ENCODE measurements around the gene EFNA5.

Gene EFNA5

GRCh38 chr5:107564931-107565372 lies 105.8 kb downstream of the EFNA5 start:
- no peaks in the 10 kb centered on the region; the same call in 1 of the 2 replicates for H3K9me3 ChIP-seq (ENCODE audit: control insufficient read depth, insufficient read depth, low read depth, low read length)
- CTCF ChIA-PET: no interaction called here
- H3K4me1 ChIP-seq (ENCODE audit: control insufficient read depth, insufficient read depth, low read length): peaks cover 45% of the 10 kb centered on the region
- TF ChIP-seq ZIC2 (tag by site-specific recombination; IDR thresholded peaks at IDR 0.05): no peak
- no peak for TF ChIP-seq ZNF624 (tag by site-specific recombination; IDR thresholded peaks at IDR 0.05)
- TF ChIP-seq ZNF792 (tag by site-specific recombination; IDR thresholded peaks at IDR 0.05): no peak
- no peak for TF ChIP-seq ZFP69B (tag by site-specific recombination; IDR thresholded peaks at IDR 0.05)
- peak; percentile 28; the same call in 1 of the 2 replicates for TF ChIP-seq ZBTB17 (tag by site-specific recombination; IDR thresholded peaks at IDR 0.05)
- no peak for TF ChIP-seq ZBTB49 (tag by site-specific recombination; IDR thresholded peaks at IDR 0.05; ENCODE audit: low read depth)
- TF ChIP-seq ZNF660 (tag by site-specific recombination; IDR thresholded peaks at IDR 0.05): no peak
- TF ChIP-seq OSR2 (tag by site-specific recombination; IDR thresholded peaks at IDR 0.05): peak; percentile 47
- TF ChIP-seq, protein P1, sequence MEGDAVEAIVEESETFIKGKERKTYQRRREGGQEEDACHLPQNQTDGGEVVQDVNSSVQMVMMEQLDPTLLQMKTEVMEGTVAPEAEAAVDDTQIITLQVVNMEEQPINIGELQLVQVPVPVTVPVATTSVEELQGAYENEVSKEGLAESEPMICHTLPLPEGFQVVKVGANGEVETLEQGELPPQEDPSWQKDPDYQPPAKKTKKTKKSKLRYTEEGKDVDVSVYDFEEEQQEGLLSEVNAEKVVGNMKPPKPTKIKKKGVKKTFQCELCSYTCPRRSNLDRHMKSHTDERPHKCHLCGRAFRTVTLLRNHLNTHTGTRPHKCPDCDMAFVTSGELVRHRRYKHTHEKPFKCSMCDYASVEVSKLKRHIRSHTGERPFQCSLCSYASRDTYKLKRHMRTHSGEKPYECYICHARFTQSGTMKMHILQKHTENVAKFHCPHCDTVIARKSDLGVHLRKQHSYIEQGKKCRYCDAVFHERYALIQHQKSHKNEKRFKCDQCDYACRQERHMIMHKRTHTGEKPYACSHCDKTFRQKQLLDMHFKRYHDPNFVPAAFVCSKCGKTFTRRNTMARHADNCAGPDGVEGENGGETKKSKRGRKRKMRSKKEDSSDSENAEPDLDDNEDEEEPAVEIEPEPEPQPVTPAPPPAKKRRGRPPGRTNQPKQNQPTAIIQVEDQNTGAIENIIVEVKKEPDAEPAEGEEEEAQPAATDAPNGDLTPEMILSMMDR (tag by site-specific recombination; IDR thresholded peaks at IDR 0.05): no peak
- TF ChIP-seq ZNF221 (tag by site-specific recombination; IDR thresholded peaks at IDR 0.05; ENCODE audit: borderline replicate concordance): no peak
- TF ChIP-seq, protein P2, sequence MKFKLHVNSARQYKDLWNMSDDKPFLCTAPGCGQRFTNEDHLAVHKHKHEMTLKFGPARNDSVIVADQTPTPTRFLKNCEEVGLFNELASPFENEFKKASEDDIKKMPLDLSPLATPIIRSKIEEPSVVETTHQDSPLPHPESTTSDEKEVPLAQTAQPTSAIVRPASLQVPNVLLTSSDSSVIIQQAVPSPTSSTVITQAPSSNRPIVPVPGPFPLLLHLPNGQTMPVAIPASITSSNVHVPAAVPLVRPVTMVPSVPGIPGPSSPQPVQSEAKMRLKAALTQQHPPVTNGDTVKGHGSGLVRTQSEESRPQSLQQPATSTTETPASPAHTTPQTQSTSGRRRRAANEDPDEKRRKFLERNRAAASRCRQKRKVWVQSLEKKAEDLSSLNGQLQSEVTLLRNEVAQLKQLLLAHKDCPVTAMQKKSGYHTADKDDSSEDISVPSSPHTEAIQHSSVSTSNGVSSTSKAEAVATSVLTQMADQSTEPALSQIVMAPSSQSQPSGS (tag by site-specific recombination; IDR thresholded peaks at IDR 0.05; ENCODE audit: low read depth): no peak
- TF ChIP-seq HOXA7 (CRISPR knock-in tag; IDR thresholded peaks at IDR 0.05; ENCODE audit: borderline replicate concordance): no peak
- peak; percentile 71 for TF ChIP-seq IKZF3 (tag by site-specific recombination; IDR thresholded peaks at IDR 0.05)
- TF ChIP-seq, protein P3, sequence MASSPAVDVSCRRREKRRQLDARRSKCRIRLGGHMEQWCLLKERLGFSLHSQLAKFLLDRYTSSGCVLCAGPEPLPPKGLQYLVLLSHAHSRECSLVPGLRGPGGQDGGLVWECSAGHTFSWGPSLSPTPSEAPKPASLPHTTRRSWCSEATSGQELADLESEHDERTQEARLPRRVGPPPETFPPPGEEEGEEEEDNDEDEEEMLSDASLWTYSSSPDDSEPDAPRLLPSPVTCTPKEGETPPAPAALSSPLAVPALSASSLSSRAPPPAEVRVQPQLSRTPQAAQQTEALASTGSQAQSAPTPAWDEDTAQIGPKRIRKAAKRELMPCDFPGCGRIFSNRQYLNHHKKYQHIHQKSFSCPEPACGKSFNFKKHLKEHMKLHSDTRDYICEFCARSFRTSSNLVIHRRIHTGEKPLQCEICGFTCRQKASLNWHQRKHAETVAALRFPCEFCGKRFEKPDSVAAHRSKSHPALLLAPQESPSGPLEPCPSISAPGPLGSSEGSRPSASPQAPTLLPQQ (tag by site-specific recombination; IDR thresholded peaks at IDR 0.05): no peak
- TF ChIP-seq ZSCAN4 (tag by site-specific recombination; IDR thresholded peaks at IDR 0.05): no peak
- TF ChIP-seq ZNF354C (tag by site-specific recombination; IDR thresholded peaks at IDR 0.05; ENCODE audit: borderline replicate concordance, low read depth): no peak
- TF ChIP-seq ZNF10 (tag by site-specific recombination; IDR thresholded peaks at IDR 0.05): 0 out of 2 replicates have a peak, but pooled peaks have one; percentile 16
- TF ChIP-seq ZNF114 (tag by site-specific recombination; IDR thresholded peaks at IDR 0.05): no peak
- TF ChIP-seq GLI2 (tag by site-specific recombination; IDR thresholded peaks at IDR 0.05; ENCODE audit: borderline replicate concordance, low read depth): 0 out of 2 replicates have a peak, but pooled peaks have one; percentile 26
- no peak for TF ChIP-seq ZNF302 (tag by site-specific recombination; IDR thresholded peaks at IDR 0.05; ENCODE audit: low read depth)
- TF ChIP-seq ZBTB26 (tag by site-specific recombination; optimal IDR thresholded peaks at IDR 0.05): no peak
- TF ChIP-seq ZNF138 (tag by site-specific recombination; IDR thresholded peaks at IDR 0.05; ENCODE audit: borderline replicate concordance): no peak
- peak; percentile 78 for TF ChIP-seq ZNF843 (tag by site-specific recombination; IDR thresholded peaks at IDR 0.05)
- TF ChIP-seq ZNF629 (tag by site-specific recombination; IDR thresholded peaks at IDR 0.05): peak; percentile 16; the same call in 1 of the 2 replicates
- TF ChIP-seq, protein P4, sequence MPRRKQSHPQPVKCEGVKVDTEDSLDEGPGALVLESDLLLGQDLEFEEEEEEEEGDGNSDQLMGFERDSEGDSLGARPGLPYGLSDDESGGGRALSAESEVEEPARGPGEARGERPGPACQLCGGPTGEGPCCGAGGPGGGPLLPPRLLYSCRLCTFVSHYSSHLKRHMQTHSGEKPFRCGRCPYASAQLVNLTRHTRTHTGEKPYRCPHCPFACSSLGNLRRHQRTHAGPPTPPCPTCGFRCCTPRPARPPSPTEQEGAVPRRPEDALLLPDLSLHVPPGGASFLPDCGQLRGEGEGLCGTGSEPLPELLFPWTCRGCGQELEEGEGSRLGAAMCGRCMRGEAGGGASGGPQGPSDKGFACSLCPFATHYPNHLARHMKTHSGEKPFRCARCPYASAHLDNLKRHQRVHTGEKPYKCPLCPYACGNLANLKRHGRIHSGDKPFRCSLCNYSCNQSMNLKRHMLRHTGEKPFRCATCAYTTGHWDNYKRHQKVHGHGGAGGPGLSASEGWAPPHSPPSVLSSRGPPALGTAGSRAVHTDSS (tag by site-specific recombination; IDR thresholded peaks at IDR 0.05): peak; percentile 92
- TF ChIP-seq ZNF561 (tag by site-specific recombination; IDR thresholded peaks at IDR 0.05; ENCODE audit: borderline replicate concordance): 0 out of 2 replicates have a peak, but pooled peaks have one; percentile 20
- peak; percentile 49; the same call in 1 of the 2 replicates for TF ChIP-seq ZXDB (tag by site-specific recombination; IDR thresholded peaks at IDR 0.05)
- no peak for TF ChIP-seq ZNF473 (tag by site-specific recombination; IDR thresholded peaks at IDR 0.05)

More at GRCh38 chr5:107564931-107565372, 105.8 kb downstream of the EFNA5 start:
- no peak overlapping the region for H3K27ac ChIP-seq (ENCODE audit: extremely low read depth, low read depth, low read length)
- no peaks in the 10 kb centered on the region for H3K36me3 ChIP-seq (ENCODE audit: control insufficient read depth in 2 of 2, insufficient read depth in 1 of 2, low read length in 2 of 2)
- POLR2A ChIA-PET: no interaction called here
- H3K4me3 ChIP-seq (ENCODE audit: low read depth, low read length): no peak overlapping the region

Measured in HEK293 (cell line).